Naive thymus-derived CD4-positive, alpha-beta T cell (primary cell): Measurements from ENCODE around the gene HABP4. TPM values are rescaled to one million over a fixed set of nuclear protein-coding genes. Genes with fewer than 3 reads are reported as not detected.
A peak's percentile ranks its signal among the peaks of the same experiment; 100 is the strongest.

ENCODE experiments used
- ATAC-seq: fragments of 150-1000 bp; cut with Tn5 transposase; 2 replicates; pipeline ENCODE4 v1.10.0; 2021; ENCODE audit warnings: mild to moderate bottlenecking, moderate library complexity
- CTCF ChIA-PET: fragments of 350-600 bp; sonication (Branson Sonifier 250); formaldehyde crosslinking; loops from one replicate; lab custom pipeline; 2021; ENCODE audit warnings: antibody characterized with exemption; lab: Charles Lee
- POLR2A ChIA-PET: fragments of 350-600 bp; sonication (Branson Sonifier 250); formaldehyde crosslinking; loops from one replicate; lab custom pipeline; 2021; ENCODE audit warnings: antibody characterized with exemption, inconsistent platforms; lab: Charles Lee
- DNase-seq, 9 donors: peaks; one replicate each; pipeline versions ENCODE4 v3.0.0 to v3.0.0-alpha.2; 2020 to 2022; ENCODE audit warnings: mixed read lengths in 1 of 9
- H3K27ac ChIP-seq: one replicate; pipeline ENCODE4 v1.7.0; 2013; ENCODE audit warnings: mild to moderate bottlenecking, low read depth, low read length, moderate library complexity
- H3K27me3 ChIP-seq, 2 donors: one replicate each; pipeline ENCODE4 v1.7.0; 2013; ENCODE audit warnings: low read length in 2 of 2, mild to moderate bottlenecking in 2 of 2, moderate library complexity in 2 of 2; ENCODE audit not compliant: control insufficient read depth in 2 of 2, insufficient read depth in 2 of 2
- H3K36me3 ChIP-seq, 3 experiments: 1 replicate in 2 of 3; 2 replicates in 1 of 3; pipeline ENCODE4 v1.7.0; 2013; ENCODE audit warnings: low read length in 3 of 3, mild to moderate bottlenecking in 3 of 3, moderate library complexity in 1 of 3; ENCODE audit not compliant: insufficient read depth in 3 of 3, control insufficient read depth in 2 of 3
- H3K4me1 ChIP-seq, 2 donors: one replicate each; pipeline ENCODE4 v1.7.0; 2013; ENCODE audit warnings: low read length in 2 of 2, mild to moderate bottlenecking in 2 of 2, moderate library complexity in 1 of 2; ENCODE audit not compliant: control insufficient read depth in 2 of 2, insufficient read depth in 2 of 2
- H3K4me3 ChIP-seq: 2 replicates; pipeline ENCODE4 v1.7.0; 2013; ENCODE audit warnings: mild to moderate bottlenecking, low read length
- H3K9me3 ChIP-seq, 3 experiments: 1 replicate in 2 of 3; 2 replicates in 1 of 3; pipeline ENCODE4 v1.7.0; 2013; ENCODE audit warnings: low read length in 3 of 3; ENCODE audit not compliant: control insufficient read depth in 2 of 3
- H3K27ac Mint-ChIP-seq, 9 donors: one replicate each; pipeline ENCODE4 v1.8.0; 2020 to 2022; ENCODE audit warnings: mixed read lengths in 9 of 9, mild to moderate bottlenecking in 8 of 9, moderate library complexity in 5 of 9, inconsistent platforms in 2 of 9
- H3K27me3 Mint-ChIP-seq, 5 donors: one replicate each; pipeline ENCODE4 v1.8.0; 2021 to 2022; ENCODE audit warnings: mixed read lengths in 5 of 5, mild to moderate bottlenecking in 1 of 5
- H3K36me3 Mint-ChIP-seq, 5 donors: one replicate each; pipeline ENCODE4 v1.8.0; 2020 to 2022; ENCODE audit warnings: mixed read lengths in 5 of 5, mild to moderate bottlenecking in 3 of 5, inconsistent platforms in 1 of 5
- H3K4me1 Mint-ChIP-seq, 7 donors: one replicate each; pipeline ENCODE4 v1.8.0; 2020 to 2022; ENCODE audit warnings: mixed read lengths in 7 of 7, mild to moderate bottlenecking in 3 of 7, inconsistent platforms in 1 of 7
- H3K4me3 Mint-ChIP-seq, 10 donors: one replicate each; pipeline ENCODE4 v1.8.0; 2020 to 2022; ENCODE audit warnings: mild to moderate bottlenecking in 10 of 10, mixed read lengths in 10 of 10, moderate library complexity in 6 of 10, inconsistent platforms in 2 of 10
- H3K9me3 Mint-ChIP-seq, 11 donors: one replicate each; pipeline ENCODE4 v1.8.0; 2020 to 2022; ENCODE audit warnings: mixed read lengths in 11 of 11, mild to moderate bottlenecking in 4 of 11, inconsistent platforms in 1 of 11, moderate library complexity in 1 of 11
- intact Hi-C, 2 donors: fragments of 100-400 bp; cut with micrococcal nuclease; formaldehyde crosslinking; loops; one replicate each; pipeline ENCODE4 v1.15.1; 2023
- polyA plus RNA-seq, 2 donors: library from polyadenylated mRNA; unstranded; fragments of 300-500 nt; fragmentation: Illumina TruSeq; gene quantifications; one replicate each; pipeline ENCODE4 v1.2.3, GENCODE V29; 2021
- total RNA-seq, 6 experiments: library from RNA in 5 of 6; stranded (reverse) in 5 of 6; gene quantifications; 1 replicate in 5 of 6; 2 replicates in 1 of 6; pipeline ENCODE4 v1.2.3 and lab custom pipeline; 2021 to 2026

HABP4 gene
- total and polyA plus RNA-seq, 7 experiments from 2014 or later: 6.6 to 40.3 (median 23.9) TPM

DNA sequence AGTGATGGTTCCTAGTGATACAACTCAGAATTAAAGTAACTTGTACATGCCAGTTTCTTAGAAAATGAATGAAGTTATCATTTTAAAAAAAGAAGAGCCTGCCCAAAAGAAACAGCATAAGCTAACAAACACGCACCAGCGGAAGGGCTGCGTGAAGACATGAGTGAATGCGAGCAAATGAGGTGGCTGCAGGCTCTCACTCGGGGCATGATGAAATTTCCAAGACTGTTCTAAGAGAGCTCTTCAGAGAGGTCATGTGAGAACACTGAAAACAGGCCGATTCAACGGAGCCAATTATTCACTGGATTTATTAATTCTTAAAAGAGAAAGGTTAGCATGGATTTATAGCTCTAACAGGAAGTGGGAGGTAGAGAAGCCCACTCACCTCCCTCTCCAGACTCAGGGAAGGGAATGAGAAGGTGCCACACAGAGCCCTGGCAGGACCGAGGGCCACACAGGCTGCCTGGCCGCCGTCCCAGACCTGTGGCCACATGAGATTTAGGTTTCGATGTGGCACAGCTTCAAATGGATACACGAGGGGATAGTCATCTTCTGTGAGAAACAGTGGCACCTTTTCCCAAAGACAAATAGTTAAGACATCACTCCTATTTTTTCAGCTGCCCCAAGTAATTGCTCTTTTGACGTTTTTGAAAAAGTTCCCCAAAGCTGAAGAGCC lies 55.5 kb downstream of the HABP4 start:
- Histone ChIP-seq H3K9me3 (no peaks in the 10 kb centered on the region), H3K4me1 (no peaks in the 10 kb centered on the region), H3K36me3 (no peaks in the 10 kb centered on the region), H3K27ac (no peak overlapping the region), H3K27me3 (no peaks in the 10 kb centered on the region), H3K4me3 (no peak overlapping the region)
- intact Hi-C loops: no loop called here
- H3K9me3 Mint-ChIP-seq: no peaks in the 10 kb centered on the region
- POLR2A ChIA-PET: interaction anchor here (0.6 kb wide), 1 partner anchor 26 kb away, joined by 3 read pairs; no protein-coding TSS in a partner anchor
- H3K4me1 Mint-ChIP-seq: peaks cover 2 to 9% (median 4%) of the 10 kb centered on the region in 7 donors
- no peak overlapping the region for H3K4me3 Mint-ChIP-seq
- peaks cover 0 to 26% (median 14%) of the 10 kb centered on the region in 5 donors for H3K36me3 Mint-ChIP-seq
- CTCF ChIA-PET: interaction anchor here (0.6 kb wide), 1 partner anchor 179 kb away, joined by 4 read pairs; no protein-coding TSS in a partner anchor
- no peak for ATAC-seq
- DNase-seq: no peak
- H3K27ac Mint-ChIP-seq: no peak overlapping the region
- H3K27me3 Mint-ChIP-seq: peaks cover 0 to 3% (median 0%) of the 10 kb centered on the region in 5 donors

DNA sequence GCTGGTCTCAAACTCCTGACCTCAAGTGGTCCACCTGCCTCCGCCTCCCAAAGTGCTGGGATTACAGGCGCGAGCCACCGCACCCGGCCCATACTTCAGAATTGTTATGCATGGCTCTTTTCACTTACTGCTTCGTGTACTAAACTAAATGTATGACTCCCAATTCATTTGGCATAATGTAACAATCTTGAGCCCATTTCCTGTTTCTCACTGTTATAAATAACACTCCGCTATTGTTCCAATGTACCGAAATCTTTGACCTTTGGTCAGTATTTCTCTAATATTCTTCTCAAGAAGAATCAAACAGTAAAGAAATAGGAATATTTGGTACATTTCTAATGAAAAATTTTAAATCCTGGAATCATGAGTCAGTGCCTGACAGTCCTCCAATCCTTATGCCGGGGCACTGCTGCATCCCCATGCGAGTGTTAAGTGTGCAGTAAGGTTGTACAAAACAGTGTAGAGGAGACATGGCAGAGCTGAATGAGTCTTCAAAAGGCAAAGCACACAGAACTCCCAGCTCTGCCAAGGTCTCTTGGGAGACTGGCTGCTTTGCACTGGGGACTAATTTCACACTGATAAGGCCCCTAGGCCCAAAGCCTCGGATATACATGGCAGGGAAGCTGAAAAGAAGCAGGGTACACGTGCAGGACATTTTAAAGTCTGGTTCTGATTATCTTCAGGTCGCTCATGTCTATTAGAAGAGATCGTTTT lies 58.4 kb downstream of the HABP4 start:
- ATAC-seq (no peak), DNase-seq (no peak)
- intact Hi-C loops: no loop called here
- Mint-ChIP-seq H3K27me3 (no peaks in the 10 kb centered on the region), H3K36me3 (peaks cover 0 to 24% (median 16%) of the 10 kb centered on the region in 5 donors), H3K4me3 (no peak overlapping the region), H3K4me1 (peaks cover 2 to 11% (median 4%) of the 10 kb centered on the region in 7 donors), H3K27ac (no peak overlapping the region), H3K9me3 (no peaks in the 10 kb centered on the region)
- ChIA-PET POLR2A (interaction anchor here (0.8 kb wide), 1 partner anchor 144 kb away, joined by 3 read pairs; no protein-coding TSS in a partner anchor), CTCF (no interaction called here)
- Histone ChIP-seq H3K27ac (no peak overlapping the region), H3K36me3 (no peaks in the 10 kb centered on the region), H3K4me1 (no peaks in the 10 kb centered on the region), H3K4me3 (no peak overlapping the region), H3K27me3 (no peaks in the 10 kb centered on the region), H3K9me3 (no peaks in the 10 kb centered on the region)

DNA sequence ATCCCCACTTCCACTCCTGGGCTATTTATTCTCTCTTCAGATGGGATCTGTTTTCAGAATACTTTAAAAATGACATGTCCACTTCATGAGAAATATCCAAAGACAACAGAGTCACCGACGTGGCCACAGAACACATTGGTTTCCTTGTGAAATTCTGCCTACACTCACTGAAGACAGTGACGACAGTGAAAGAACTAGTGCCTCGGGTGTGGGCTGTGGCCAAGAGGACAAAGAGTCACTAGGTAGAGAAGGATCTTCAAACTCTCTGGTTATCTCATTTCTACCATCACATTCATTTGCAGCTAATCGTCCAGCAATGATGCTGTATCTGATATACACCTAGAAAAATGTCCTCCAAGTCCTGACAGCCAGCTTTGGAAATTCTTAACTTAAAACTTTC lies 59.1 kb downstream of the HABP4 start:
- Mint-ChIP-seq H3K27ac (no peak overlapping the region), H3K36me3 (peaks cover 0 to 22% (median 20%) of the 10 kb centered on the region in 5 donors), H3K9me3 (no peaks in the 10 kb centered on the region), H3K4me1 (peaks cover 2 to 11% (median 4%) of the 10 kb centered on the region in 7 donors), H3K4me3 (no peak overlapping the region), H3K27me3 (no peaks in the 10 kb centered on the region)
- no peak for DNase-seq
- ChIA-PET POLR2A (no interaction called here), CTCF (no interaction called here)
- no peak overlapping the region for H3K4me3 ChIP-seq
- intact Hi-C loops: no loop called here
- H3K27ac ChIP-seq: no peak overlapping the region
- H3K36me3 ChIP-seq: no peaks in the 10 kb centered on the region
- no peaks in the 10 kb centered on the region for H3K4me1 ChIP-seq
- no peaks in the 10 kb centered on the region for H3K27me3 ChIP-seq
- no peaks in the 10 kb centered on the region for H3K9me3 ChIP-seq
- ATAC-seq: no peak

DNA sequence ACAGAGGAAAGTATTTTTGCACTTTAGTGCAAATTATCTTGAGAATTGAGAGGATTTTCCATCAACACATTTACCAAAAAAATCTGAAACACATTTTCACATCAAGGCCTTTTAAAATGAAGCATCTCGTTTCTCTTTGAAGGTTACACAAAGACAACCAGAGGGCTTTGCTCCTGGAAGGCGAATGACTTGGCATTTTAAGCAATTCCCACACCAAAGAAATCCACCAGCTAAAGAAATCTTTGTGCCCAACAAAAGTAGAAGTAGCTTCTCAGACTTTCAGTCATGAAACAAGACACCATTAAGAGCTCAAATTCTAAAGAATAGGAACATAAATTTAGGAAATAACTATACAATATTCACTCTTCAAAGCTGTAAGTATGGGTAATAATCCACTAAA lies 59.9 kb downstream of the HABP4 start:
- peaks cover 0 to 27% (median 13%) of the 10 kb centered on the region in 5 donors for H3K36me3 Mint-ChIP-seq

DNA sequence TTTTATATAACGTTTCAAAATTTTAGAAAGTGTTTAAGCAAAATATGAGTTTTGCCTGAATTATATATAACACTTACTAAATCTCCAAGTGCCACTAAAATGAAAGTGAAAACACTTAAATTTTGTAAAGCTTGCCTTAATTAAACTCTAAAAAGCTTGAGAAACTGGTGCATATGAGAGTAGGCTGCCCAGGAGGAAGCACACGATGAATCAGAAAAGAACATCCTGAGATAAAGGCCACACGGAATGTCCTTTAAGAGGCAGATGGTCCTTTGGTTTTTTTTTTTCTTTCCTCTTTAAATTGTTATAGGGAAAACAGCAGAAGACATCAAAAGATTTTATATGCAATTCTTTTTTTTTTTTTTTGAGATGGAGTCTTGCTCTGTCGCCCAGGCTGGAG lies 60.3 kb downstream of the HABP4 start:
- no peaks in the 10 kb centered on the region for H3K4me1 ChIP-seq
- H3K9me3 Mint-ChIP-seq: no peaks in the 10 kb centered on the region
- intact Hi-C loops: no loop called here
- H3K27ac ChIP-seq: no peak overlapping the region
- no peaks in the 10 kb centered on the region for H3K36me3 ChIP-seq
- no peak for ATAC-seq
- ChIA-PET POLR2A (no interaction called here), CTCF (no interaction called here)
- peaks cover 0 to 27% (median 17%) of the 10 kb centered on the region in 5 donors for H3K36me3 Mint-ChIP-seq
- no peak overlapping the region for H3K4me3 Mint-ChIP-seq
- no peaks in the 10 kb centered on the region for H3K9me3 ChIP-seq
- H3K27ac Mint-ChIP-seq: no peak overlapping the region
- no peaks in the 10 kb centered on the region for H3K27me3 Mint-ChIP-seq
- H3K4me1 Mint-ChIP-seq: peaks cover 2 to 11% (median 4%) of the 10 kb centered on the region in 7 donors
- no peak for DNase-seq
- no peak overlapping the region for H3K4me3 ChIP-seq
- no peaks in the 10 kb centered on the region for H3K27me3 ChIP-seq

More for the DNA sequence above, 59.9 kb downstream of the HABP4 start:
- intact Hi-C loops: no loop called here
- no peaks in the 10 kb centered on the region for H3K4me1 ChIP-seq
- no peak for DNase-seq
- no peak for ATAC-seq
- ChIA-PET CTCF (no interaction called here), POLR2A (no interaction called here)
- H3K9me3 ChIP-seq: no peaks in the 10 kb centered on the region
- no peaks in the 10 kb centered on the region for H3K27me3 Mint-ChIP-seq
- peak overlapping the region in 1 of 9 donors; percentile 8 for H3K27ac Mint-ChIP-seq
- H3K36me3 ChIP-seq: no peaks in the 10 kb centered on the region
- H3K4me1 Mint-ChIP-seq: peaks cover 2 to 11% (median 4%) of the 10 kb centered on the region in 7 donors
- H3K9me3 Mint-ChIP-seq: no peaks in the 10 kb centered on the region
- no peaks in the 10 kb centered on the region for H3K27me3 ChIP-seq
- H3K27ac ChIP-seq: no peak overlapping the region
- H3K4me3 Mint-ChIP-seq: no peak overlapping the region
- no peak overlapping the region for H3K4me3 ChIP-seq

DNA sequence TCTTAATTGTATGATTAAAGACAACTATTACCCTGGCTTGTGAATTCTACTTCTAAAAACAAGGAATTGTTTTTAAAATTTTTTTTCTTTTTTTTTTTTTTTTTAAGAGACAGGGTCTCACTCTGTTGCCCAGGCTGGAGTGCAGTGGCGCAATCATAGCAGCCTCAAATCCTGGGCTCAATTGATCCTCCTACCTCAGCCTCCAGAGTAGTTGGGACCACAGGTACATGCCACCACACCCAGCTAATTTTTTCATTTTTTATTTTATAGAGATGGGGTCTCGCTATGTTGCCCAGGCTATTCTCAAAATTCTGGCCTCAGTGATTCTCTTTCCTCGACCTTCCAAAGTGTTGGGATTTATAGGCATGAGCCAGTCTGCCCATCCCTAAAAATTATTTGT lies 62.3 kb downstream of the HABP4 start:
- H3K27me3 Mint-ChIP-seq: no peaks in the 10 kb centered on the region
- H3K27ac Mint-ChIP-seq: no peak overlapping the region
- intact Hi-C loops: no loop called here
- no peaks in the 10 kb centered on the region for H3K27me3 ChIP-seq
- H3K4me3 ChIP-seq: no peak overlapping the region
- H3K36me3 ChIP-seq: no peaks in the 10 kb centered on the region
- no peaks in the 10 kb centered on the region for H3K4me1 ChIP-seq
- peaks cover 4 to 11% (median 4%) of the 10 kb centered on the region in 7 donors for H3K4me1 Mint-ChIP-seq
- no peak overlapping the region for H3K27ac ChIP-seq
- DNase-seq (no peak), ATAC-seq (no peak)
- no peaks in the 10 kb centered on the region for H3K9me3 Mint-ChIP-seq
- ChIA-PET POLR2A (interaction anchor here (0.6 kb wide), 1 partner anchor 10 kb away, joined by 4 read pairs; no protein-coding TSS in a partner anchor), CTCF (no interaction called here)
- H3K9me3 ChIP-seq: no peaks in the 10 kb centered on the region
- no peak overlapping the region for H3K4me3 Mint-ChIP-seq
- H3K36me3 Mint-ChIP-seq: peaks cover 0 to 27% (median 20%) of the 10 kb centered on the region in 5 donors
